KMS-11 (cell line): ENCODE measurements around the gene CIBAR2.

ENCODE experiments used
- H2AFZ ChIP-seq: fragments of 200-600 bp; sonication (generic); 2 replicates; pipeline ENCODE4 v1.6.1; 2016; ENCODE audit warnings: antibody characterized with exemption, mixed run types, low read depth
- H3K27ac ChIP-seq: fragments of 200-600 bp; sonication (generic); 2 replicates; pipeline ENCODE4 v1.6.1; 2016; ENCODE audit warnings: mild to moderate bottlenecking, mixed run types
- H3K27me3 ChIP-seq: fragments of 200-600 bp; sonication (generic); 2 replicates; pipeline ENCODE4 v1.6.1; 2017; ENCODE audit warnings: mild to moderate bottlenecking, low read depth, mixed run types, moderate library complexity; ENCODE audit not compliant: insufficient read depth
- H3K36me3 ChIP-seq: fragments of 200-600 bp; sonication (generic); 2 replicates; pipeline ENCODE4 v1.6.1; 2017; ENCODE audit warnings: mild to moderate bottlenecking, mixed run types; ENCODE audit not compliant: insufficient read depth
- H3K4me1 ChIP-seq: fragments of 200-600 bp; sonication (generic); 2 replicates; pipeline ENCODE4 v1.6.1; 2016; ENCODE audit warnings: mild to moderate bottlenecking, low read depth, mixed run types; ENCODE audit not compliant: poor library complexity, severe bottlenecking
- H3K4me2 ChIP-seq: fragments of 200-600 bp; sonication (generic); 2 replicates; pipeline ENCODE4 v1.7.0; 2016; ENCODE audit warnings: mild to moderate bottlenecking, mixed run types
- H3K4me3 ChIP-seq: fragments of 200-600 bp; sonication (generic); IDR thresholded peaks from 2 replicates; pipeline ENCODE4 v1.6.1; 2017; ENCODE audit warnings: low read depth, low read length, mixed read lengths; ENCODE audit not compliant: insufficient read depth
- H3K79me2 ChIP-seq: fragments of 200-600 bp; sonication (generic); 2 replicates; pipeline ENCODE4 v1.6.1; 2016; ENCODE audit warnings: low read depth, mixed run types; ENCODE audit not compliant: insufficient read depth
- H3K9ac ChIP-seq: fragments of 200-600 bp; sonication (generic); 2 replicates; pipeline ENCODE4 v1.6.1; 2016; ENCODE audit warnings: mild to moderate bottlenecking, mixed run types
- H4K20me1 ChIP-seq: fragments of 200-600 bp; sonication (generic); 2 replicates; pipeline ENCODE4 v1.6.1; 2016; ENCODE audit warnings: mild to moderate bottlenecking, mixed run types; ENCODE audit not compliant: insufficient read depth
- TF ChIP-seq, protein P1 (sequence below): fragments of 200-600 bp; sonication (generic); conservative IDR thresholded peaks from 2 replicates; pipeline ENCODE4 v1.6.1; 2017; ENCODE audit warnings: low read depth, mild to moderate bottlenecking, antibody characterized with exemption, low read length, moderate library complexity, mixed read lengths

Gene CIBAR2

DNA sequence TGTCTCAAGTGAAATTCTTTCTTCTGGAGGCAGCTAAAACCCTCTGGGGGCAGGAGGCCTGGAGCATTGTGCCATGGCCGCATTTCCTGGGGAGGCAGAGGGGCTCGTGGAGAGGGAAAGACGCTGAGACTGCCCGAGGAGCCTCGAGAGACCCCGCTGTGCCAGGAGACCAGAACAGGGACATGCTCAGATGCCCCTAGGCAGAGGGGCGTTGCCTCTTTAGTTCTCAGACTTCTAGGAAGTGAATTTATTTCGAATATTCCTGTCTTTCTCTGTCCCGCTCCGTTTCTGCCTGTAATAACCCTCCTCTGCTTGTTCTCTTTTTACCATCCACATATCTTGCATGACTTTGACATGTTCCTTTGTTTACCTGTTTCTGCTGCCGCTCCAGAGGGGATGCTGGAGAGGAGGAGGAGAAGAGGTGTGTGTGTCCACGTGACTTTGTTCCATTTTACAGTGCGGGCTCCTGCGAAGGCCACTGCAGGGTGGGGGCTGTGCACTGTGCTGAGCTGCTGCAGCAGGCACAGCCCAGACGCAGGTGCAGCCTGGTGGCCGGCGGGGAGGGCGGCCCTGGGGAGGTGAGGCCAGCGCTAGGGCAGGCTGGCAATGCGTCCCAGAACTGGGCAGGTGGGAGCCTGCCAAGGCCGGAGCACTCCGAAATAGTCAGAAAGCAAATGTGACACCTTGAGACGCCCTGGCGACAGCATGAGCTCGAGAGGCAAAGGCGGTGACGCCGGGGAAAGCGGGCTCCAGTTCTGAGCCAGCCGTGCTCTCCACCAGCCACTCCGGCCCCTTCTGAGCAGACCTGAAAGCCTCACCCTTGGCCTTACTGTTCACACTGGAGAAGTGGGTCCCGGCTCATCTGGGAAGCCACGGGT lies 29.9 kb downstream of the CIBAR2 start:
- Histone ChIP-seq H3K9ac (no peak overlapping the region), H2AFZ (no peak overlapping the region), H4K20me1 (no peaks in the 10 kb centered on the region), H3K79me2 (no peaks in the 10 kb centered on the region), H3K27me3 (no peaks in the 10 kb centered on the region), H3K4me1 (no peaks in the 10 kb centered on the region), H3K4me3 (no peak overlapping the region), H3K4me2 (no peak overlapping the region), H3K36me3 (no peaks in the 10 kb centered on the region), H3K27ac (no peak overlapping the region)
- TF ChIP-seq, protein P1, sequence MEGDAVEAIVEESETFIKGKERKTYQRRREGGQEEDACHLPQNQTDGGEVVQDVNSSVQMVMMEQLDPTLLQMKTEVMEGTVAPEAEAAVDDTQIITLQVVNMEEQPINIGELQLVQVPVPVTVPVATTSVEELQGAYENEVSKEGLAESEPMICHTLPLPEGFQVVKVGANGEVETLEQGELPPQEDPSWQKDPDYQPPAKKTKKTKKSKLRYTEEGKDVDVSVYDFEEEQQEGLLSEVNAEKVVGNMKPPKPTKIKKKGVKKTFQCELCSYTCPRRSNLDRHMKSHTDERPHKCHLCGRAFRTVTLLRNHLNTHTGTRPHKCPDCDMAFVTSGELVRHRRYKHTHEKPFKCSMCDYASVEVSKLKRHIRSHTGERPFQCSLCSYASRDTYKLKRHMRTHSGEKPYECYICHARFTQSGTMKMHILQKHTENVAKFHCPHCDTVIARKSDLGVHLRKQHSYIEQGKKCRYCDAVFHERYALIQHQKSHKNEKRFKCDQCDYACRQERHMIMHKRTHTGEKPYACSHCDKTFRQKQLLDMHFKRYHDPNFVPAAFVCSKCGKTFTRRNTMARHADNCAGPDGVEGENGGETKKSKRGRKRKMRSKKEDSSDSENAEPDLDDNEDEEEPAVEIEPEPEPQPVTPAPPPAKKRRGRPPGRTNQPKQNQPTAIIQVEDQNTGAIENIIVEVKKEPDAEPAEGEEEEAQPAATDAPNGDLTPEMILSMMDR = no peak

GRCh38 chr16:85081765-85082164 lies 30.5 kb downstream of the CIBAR2 start:
- Histone ChIP-seq H3K79me2 (no peaks in the 10 kb centered on the region), H3K27ac (no peak overlapping the region), H2AFZ (no peak overlapping the region), H3K4me3 (no peak overlapping the region), H4K20me1 (no peaks in the 10 kb centered on the region), H3K4me2 (no peak overlapping the region), H3K9ac (no peak overlapping the region), H3K27me3 (no peaks in the 10 kb centered on the region), H3K36me3 (no peaks in the 10 kb centered on the region), H3K4me1 (no peaks in the 10 kb centered on the region)
- TF ChIP-seq, protein P1 = no peak

DNA sequence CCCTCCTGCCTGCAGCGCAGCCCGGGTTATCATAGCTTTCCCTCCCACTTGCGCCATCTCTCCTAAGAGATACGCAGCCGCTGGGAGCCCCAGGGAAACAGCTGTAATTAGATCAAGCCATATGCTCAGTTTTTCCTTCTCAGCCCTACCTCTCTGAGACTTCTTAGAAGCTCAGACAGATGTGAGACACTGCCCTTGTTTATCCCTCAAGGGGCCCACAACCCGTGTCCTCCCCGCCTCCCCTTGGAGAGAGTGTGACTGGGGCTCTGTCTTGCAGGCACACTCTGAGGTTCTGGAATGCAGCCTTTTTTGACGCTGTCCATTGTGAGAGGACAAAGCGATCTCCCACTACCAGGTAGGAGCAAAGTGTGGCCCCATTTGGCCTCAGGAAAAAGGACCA lies 31.2 kb downstream of the CIBAR2 start:
- Histone ChIP-seq H2AFZ (no peak overlapping the region), H3K27me3 (no peaks in the 10 kb centered on the region), H3K4me1 (no peaks in the 10 kb centered on the region), H3K36me3 (no peaks in the 10 kb centered on the region), H3K79me2 (no peaks in the 10 kb centered on the region), H4K20me1 (no peaks in the 10 kb centered on the region), H3K27ac (no peak overlapping the region), H3K4me2 (no peak overlapping the region), H3K4me3 (no peak overlapping the region), H3K9ac (no peak overlapping the region)
- TF ChIP-seq, protein P1 = no peak

DNA sequence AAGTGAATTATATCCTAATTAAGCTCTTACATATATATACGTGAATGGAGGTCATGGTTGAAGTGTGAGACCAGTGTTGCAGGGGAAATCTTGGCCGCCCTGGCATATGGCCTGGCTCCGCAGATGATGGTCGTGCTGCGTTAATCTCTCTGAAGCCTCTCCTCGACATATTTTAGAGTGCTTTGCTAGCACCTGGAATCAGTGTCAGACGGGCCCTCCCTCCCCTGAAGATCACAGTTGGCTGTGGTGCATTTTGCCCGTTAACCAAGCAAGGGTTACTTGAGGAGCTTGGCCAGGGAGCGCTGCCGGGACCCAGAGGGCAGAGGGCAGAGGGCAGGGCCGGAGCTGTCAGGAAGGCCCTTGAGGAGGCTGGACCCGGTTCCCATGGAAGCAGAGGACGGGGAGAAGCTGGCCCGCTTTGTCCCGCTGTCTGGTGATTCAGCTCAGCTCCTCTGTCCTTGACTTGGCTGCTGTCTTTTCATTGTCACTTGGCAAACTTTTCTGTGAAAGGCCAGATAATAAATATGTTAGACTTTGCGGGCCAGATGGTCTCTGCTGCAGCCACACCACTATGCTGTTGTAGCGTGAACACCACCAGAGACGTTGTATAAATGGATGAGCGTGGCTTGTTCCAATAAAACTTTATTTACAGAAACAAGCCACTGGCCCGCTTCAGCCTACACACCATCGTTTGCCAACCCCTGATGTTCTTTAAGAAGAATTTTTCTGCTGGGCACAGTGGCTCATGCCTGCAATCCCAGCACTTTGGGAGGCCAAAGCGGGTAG lies 32.3 kb downstream of the CIBAR2 start:
- H3K27ac ChIP-seq = no peak overlapping the region
- TF ChIP-seq, protein P1 = no peak
- H3K27me3 ChIP-seq = no peaks in the 10 kb centered on the region
- H2AFZ ChIP-seq = no peak overlapping the region
- no peaks in the 10 kb centered on the region for H3K36me3 ChIP-seq
- H3K4me1 ChIP-seq = no peaks in the 10 kb centered on the region
- no peak overlapping the region for H3K4me2 ChIP-seq
- H4K20me1 ChIP-seq = no peaks in the 10 kb centered on the region
- H3K9ac ChIP-seq = no peak overlapping the region
- no peak overlapping the region for H3K4me3 ChIP-seq
- no peaks in the 10 kb centered on the region for H3K79me2 ChIP-seq
